Type B pancreatic cell (in vitro differentiated cells): ENCODE measurements around the gene VASN. TPM values are rescaled to one million over a fixed set of nuclear protein-coding genes. Genes with fewer than 3 reads are reported as not detected.

Source experiments
- DNase-seq: peaks from one replicate; pipeline ENCODE4 v3.0.0; 2021; ENCODE audit warnings: mixed read lengths; ENCODE audit not compliant: unreplicated experiment; ENCODE audit errors: extremely low spot score
- H3K27ac Mint-ChIP-seq: 2 replicates; pipeline ENCODE4 v1.8.0; 2021; ENCODE audit warnings: mild to moderate bottlenecking, mixed read lengths
- H3K27me3 Mint-ChIP-seq: 2 replicates; pipeline ENCODE4 v1.8.0; 2021; ENCODE audit warnings: mixed read lengths
- H3K36me3 Mint-ChIP-seq: 2 replicates; pipeline ENCODE4 v1.8.0; 2021; ENCODE audit warnings: mixed read lengths
- H3K4me1 Mint-ChIP-seq: one replicate; pipeline ENCODE4 v1.8.0; 2021; ENCODE audit warnings: mixed read lengths; ENCODE audit not compliant: unreplicated experiment
- H3K4me3 Mint-ChIP-seq: 2 replicates; pipeline ENCODE4 v1.8.0; 2021; ENCODE audit warnings: mild to moderate bottlenecking, mixed read lengths
- H3K9me3 Mint-ChIP-seq: 2 replicates; pipeline ENCODE4 v1.8.0; 2021; ENCODE audit warnings: mixed read lengths
- total RNA-seq: library from RNA; stranded (reverse); gene quantifications from 2 replicates; pipeline ENCODE4 v1.2.1, GENCODE V29; 2021; ENCODE audit warnings: low replicate concordance
- TF ChIP-seq, protein P1 (sequence below): fragments of 200-600 bp; sonication (generic); conservative IDR thresholded peaks from 2 replicates; pipeline ENCODE4 v1.5.0; 2021; ENCODE audit warnings: antibody characterized with exemption, mild to moderate bottlenecking

The VASN gene
- total RNA-seq, 1 donor from 2014 or later: 29.0 TPM

DNA sequence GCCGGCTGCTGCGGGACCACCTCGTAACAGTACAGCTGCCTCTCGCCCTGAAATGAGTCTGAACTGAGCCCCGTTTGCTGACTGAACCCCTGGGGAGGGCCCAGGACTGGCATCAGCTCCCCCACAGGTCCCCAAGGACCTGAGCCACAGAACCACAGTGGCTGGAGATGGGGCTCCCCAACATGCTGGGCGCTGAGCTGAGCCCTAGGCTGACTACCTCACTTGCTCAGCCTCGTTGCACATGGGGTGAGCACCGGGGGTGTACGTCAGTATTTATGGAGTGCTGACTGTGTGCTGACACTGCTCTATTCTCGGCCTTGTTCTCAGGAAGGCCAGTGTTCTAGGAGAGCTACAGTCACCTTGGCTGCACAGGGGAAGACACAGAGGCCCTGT is 6.6 kb upstream of the VASN start:
- H3K27me3 Mint-ChIP-seq: no peaks in the 10 kb centered on the region
- DNase-seq: no peak
- peaks cover 5% of the 10 kb centered on the region for H3K4me1 Mint-ChIP-seq
- no peak overlapping the region for H3K4me3 Mint-ChIP-seq
- no peak overlapping the region for H3K27ac Mint-ChIP-seq
- TF ChIP-seq, protein P1, sequence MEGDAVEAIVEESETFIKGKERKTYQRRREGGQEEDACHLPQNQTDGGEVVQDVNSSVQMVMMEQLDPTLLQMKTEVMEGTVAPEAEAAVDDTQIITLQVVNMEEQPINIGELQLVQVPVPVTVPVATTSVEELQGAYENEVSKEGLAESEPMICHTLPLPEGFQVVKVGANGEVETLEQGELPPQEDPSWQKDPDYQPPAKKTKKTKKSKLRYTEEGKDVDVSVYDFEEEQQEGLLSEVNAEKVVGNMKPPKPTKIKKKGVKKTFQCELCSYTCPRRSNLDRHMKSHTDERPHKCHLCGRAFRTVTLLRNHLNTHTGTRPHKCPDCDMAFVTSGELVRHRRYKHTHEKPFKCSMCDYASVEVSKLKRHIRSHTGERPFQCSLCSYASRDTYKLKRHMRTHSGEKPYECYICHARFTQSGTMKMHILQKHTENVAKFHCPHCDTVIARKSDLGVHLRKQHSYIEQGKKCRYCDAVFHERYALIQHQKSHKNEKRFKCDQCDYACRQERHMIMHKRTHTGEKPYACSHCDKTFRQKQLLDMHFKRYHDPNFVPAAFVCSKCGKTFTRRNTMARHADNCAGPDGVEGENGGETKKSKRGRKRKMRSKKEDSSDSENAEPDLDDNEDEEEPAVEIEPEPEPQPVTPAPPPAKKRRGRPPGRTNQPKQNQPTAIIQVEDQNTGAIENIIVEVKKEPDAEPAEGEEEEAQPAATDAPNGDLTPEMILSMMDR: no peak
- H3K9me3 Mint-ChIP-seq: no peaks in the 10 kb centered on the region
- no peaks in the 10 kb centered on the region for H3K36me3 Mint-ChIP-seq

DNA sequence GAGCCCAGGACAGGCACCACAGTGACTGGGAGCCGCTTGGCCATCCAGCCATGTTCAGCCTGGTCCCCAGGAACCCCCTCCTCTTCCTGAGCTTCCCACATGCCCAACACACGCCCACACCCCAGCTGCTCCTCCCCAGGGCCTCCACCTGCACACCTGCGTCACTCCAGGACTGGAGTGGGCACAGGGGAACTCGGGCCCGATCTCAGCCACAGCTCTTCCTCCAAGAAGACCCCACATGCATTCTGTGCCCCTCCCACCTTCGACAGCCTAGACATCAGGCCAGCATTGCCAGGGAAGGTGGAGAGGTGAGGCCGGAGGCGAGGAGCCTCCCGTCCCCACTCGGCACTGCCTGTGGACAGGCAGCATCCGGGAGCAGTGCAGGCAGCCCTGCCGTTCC is 6.0 kb upstream of the VASN start:
- Mint-ChIP-seq H3K27ac (no peak overlapping the region), H3K27me3 (no peaks in the 10 kb centered on the region), H3K36me3 (no peaks in the 10 kb centered on the region), H3K4me3 (no peak overlapping the region), H3K4me1 (peaks cover 5% of the 10 kb centered on the region), H3K9me3 (no peaks in the 10 kb centered on the region)
- no peak for DNase-seq
- TF ChIP-seq, protein P1: no peak

DNA sequence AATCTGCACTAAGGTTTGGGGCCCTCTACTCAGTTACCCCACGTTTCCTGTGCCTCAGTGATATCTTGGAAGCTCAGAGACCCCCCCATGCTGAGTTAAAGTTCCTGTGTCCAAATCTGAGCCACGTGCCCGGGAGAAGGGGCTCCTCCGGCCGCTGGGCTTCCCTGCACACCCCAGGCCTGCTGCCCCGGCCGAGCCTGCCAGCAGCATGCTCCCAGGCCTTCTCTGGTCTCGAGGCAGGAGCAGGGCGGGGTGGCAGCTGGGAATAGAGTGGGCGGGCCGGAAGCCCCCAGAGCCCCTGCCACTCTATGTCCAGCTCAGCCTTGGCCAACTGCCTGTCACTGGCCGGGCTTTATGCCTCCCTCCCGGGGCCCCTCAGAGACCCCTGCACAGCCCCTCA is 5.6 kb upstream of the VASN start:
- Mint-ChIP-seq H3K9me3 (no peaks in the 10 kb centered on the region), H3K36me3 (no peaks in the 10 kb centered on the region), H3K4me1 (peaks cover 5% of the 10 kb centered on the region), H3K27ac (no peak overlapping the region), H3K4me3 (no peak overlapping the region), H3K27me3 (no peaks in the 10 kb centered on the region)
- no peak for DNase-seq
- TF ChIP-seq, protein P1: no peak

DNA sequence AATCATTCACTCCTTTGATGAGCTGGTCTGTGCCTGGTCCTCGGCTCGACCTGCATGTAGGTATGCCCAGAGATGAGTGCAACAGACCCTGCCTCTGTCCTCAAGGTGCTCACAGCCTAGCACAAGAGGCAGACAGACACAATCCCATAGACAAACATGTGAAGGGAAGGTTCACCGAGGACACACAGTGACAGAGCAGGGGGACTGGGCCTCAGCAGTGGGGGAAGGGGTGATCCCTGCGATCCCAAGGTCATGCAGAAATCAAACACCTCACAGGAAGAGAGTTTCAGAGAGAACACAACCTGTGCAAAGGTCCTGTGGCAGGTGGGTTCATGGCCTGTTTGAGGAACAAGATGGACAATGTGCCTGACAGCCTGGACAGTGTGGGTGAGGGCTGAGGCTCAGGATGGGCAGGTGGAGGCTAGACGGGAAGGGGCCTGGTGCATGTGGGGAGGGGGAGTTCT is 4.2 kb upstream of the VASN start:
- TF ChIP-seq, protein P1: no peak
- no peaks in the 10 kb centered on the region for H3K36me3 Mint-ChIP-seq
- no peak for DNase-seq
- H3K27ac Mint-ChIP-seq: no peak overlapping the region
- no peak overlapping the region for H3K4me3 Mint-ChIP-seq
- peaks cover 5% of the 10 kb centered on the region for H3K4me1 Mint-ChIP-seq
- no peaks in the 10 kb centered on the region for H3K9me3 Mint-ChIP-seq
- no peaks in the 10 kb centered on the region for H3K27me3 Mint-ChIP-seq

DNA sequence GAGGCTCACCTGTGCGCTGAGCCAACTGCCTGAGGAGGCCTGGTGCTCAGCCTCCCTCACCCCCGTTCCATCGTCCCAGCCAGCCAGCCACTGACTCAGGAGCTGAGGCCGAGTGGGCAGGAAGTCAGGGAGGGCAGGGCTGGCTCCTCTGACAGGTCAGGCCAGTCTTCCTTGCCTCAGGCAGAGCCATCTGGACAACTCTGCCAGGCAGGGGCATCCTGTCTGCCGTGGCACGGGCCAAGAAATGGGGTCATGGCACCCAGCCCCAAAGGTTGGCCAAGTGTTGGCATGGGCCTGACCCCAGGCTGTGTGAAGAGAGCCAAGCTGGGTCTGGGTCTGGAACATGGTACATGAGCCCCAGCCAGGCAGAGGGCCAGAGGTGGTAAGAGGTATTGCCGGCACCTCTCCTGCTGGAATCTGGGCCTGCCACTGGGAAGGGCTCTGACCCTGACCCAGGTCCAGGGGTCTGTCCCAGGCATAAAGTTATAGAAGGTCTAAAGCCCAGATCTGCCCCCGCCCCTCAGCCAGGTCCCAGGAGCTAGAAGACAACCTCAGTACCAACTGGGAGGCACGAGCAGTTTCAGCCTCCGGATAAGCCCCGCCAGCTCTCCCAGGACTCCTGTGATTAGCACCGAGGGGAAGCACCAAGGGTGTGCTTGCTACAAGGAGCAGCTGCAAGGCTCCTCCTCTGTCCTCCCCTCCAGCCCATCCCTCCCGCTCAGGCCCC is 2.5 kb upstream of the VASN start:
- Mint-ChIP-seq H3K4me3 (no peak overlapping the region), H3K36me3 (no peaks in the 10 kb centered on the region), H3K9me3 (no peaks in the 10 kb centered on the region), H3K4me1 (peaks cover 5% of the 10 kb centered on the region), H3K27me3 (no peaks in the 10 kb centered on the region), H3K27ac (no peak overlapping the region)
- no peak for DNase-seq
- TF ChIP-seq, protein P1: no peak
